Kidney (tissue), 22 donors: ENCODE results near the gene EPB41L5. TPM values are rescaled to one million over a fixed set of nuclear protein-coding genes. Genes with fewer than 3 reads are reported as not detected.

Source experiments
- DNase-seq, 5 donors: peaks; one replicate each; pipeline ENCODE4 v3.0.0-alpha.2; 2013 to 2020
- FAIRE-seq: peaks from 2 replicates; lab custom pipeline; 2012; peaks lifted over from hg19 to GRCh38; lab: Jason Lieb, UNC
- H3K27ac ChIP-seq, 2 donors: one replicate each; pipeline ENCODE4 v1.7.0; 2013; ENCODE audit warnings: low read depth in 2 of 2, low read length in 2 of 2, inconsistent platforms in 1 of 2
- H3K27me3 ChIP-seq: one replicate; pipeline ENCODE4 v1.7.1; 2013; ENCODE audit warnings: low read length, inconsistent platforms; ENCODE audit not compliant: control insufficient read depth, insufficient read depth
- H3K36me3 ChIP-seq, 3 donors: one replicate each; pipeline versions ENCODE4 v1.7.0 to v1.7.1; 2013; ENCODE audit warnings: low read length in 3 of 3, control low read depth in 1 of 3, inconsistent platforms in 1 of 3; ENCODE audit not compliant: insufficient read depth in 3 of 3, control insufficient read depth in 2 of 3
- H3K4me1 ChIP-seq, 3 donors: one replicate each; pipeline versions ENCODE4 v1.7.0 to v1.7.1; 2013; ENCODE audit warnings: low read length in 3 of 3, inconsistent platforms in 1 of 3, low read depth in 1 of 3; ENCODE audit not compliant: control insufficient read depth in 2 of 3, insufficient read depth in 2 of 3
- H3K4me3 ChIP-seq, 3 donors: one replicate each; pipeline versions ENCODE4 v1.7.0 to v1.8.1; 2013; ENCODE audit warnings: low read length in 3 of 3, control low read depth in 1 of 3, inconsistent platforms in 1 of 3
- H3K9ac ChIP-seq, 3 donors: one replicate each; pipeline versions ENCODE4 v1.7.0 to v1.7.1; 2013; ENCODE audit warnings: low read length in 3 of 3, control low read depth in 1 of 3, inconsistent platforms in 1 of 3
- H3K9me3 ChIP-seq, 3 donors: one replicate each; pipeline versions ENCODE4 v1.7.0 to v1.7.1; 2013; ENCODE audit warnings: low read length in 3 of 3, control low read depth in 1 of 3, inconsistent platforms in 1 of 3; ENCODE audit not compliant: control insufficient read depth in 2 of 3, insufficient read depth in 1 of 3
- intact Hi-C: fragments of 100-400 bp; cut with DNase I; formaldehyde crosslinking; loops from one replicate; pipeline ENCODE4 v1.11.1; 2022
- long read RNA-seq, 10 donors: library from polyadenylated mRNA in 1 of 10; unstranded in 1 of 10; transcript quantifications; one replicate each; pipeline ENCODE4 v2.0.0 and lab custom pipeline, GENCODE V29; 2021 to 2026
- polyA plus RNA-seq: library from polyadenylated mRNA; stranded (reverse); fragments of 350-450 nt; fragmentation: Illumina TruSeq; extraction: RNeasy Lipid Tissue Mini Kit (QIAGEN cat#74804); gene quantifications from one replicate; pipeline ENCODE4 v1.2.3, GENCODE V29; 2014; ENCODE audit warnings: low read depth, low replicate concordance; ENCODE audit not compliant: insufficient read depth
- total RNA-seq: library from RNA; stranded (reverse); fragmentation: NEBNext Ultra II Directional; extraction: Animal tissue kit (Norgen Biotek cat#: 25700); gene quantifications from one replicate; pipeline ENCODE4 v1.2.1, GENCODE V29; 2021
- TF ChIP-seq, protein P1 (sequence below): IDR thresholded peaks from 3 replicates; pipeline ENCODE4 v1.5.1; 2012; ENCODE audit warnings: mild to moderate bottlenecking, moderate library complexity, borderline replicate concordance; ENCODE audit not compliant: insufficient read depth; ENCODE audit errors: extremely low read depth
- donor health status: control.
- donor health status: control.
- donor health status: control.
- donor health status: control.
- donor health status: control.
- donor health status: DM: yes; HTN: yes; CAD: no.
- donor health status: Normal renal cell carcinoma (clear cell type).

EPB41L5 gene
- total RNA-seq (49.4 TPM), polyA plus RNA-seq (28.2 TPM)
- long read RNA-seq, donor 1, full-length matches to known transcripts: 5 of 17 reads
- long read RNA-seq, donor 1, partial matches to known transcripts: 12 of 17 reads
- long read RNA-seq, donor 1, other reads (novel, unspliced or antisense): 0 of 17 reads
- long read RNA-seq, donor 2, full-length matches to known transcripts: 2 of 2 reads
- long read RNA-seq, donor 2, partial matches to known transcripts: 0 of 2 reads
- long read RNA-seq, donor 2, other reads (novel, unspliced or antisense): 0 of 2 reads
- long read RNA-seq, donor 3, full-length matches to known transcripts: 4 of 13 reads
- long read RNA-seq, donor 3, partial matches to known transcripts: 9 of 13 reads
- long read RNA-seq, donor 3, other reads (novel, unspliced or antisense): 0 of 13 reads
- long read RNA-seq, donor 4, full-length matches to known transcripts: 4 of 24 reads
- long read RNA-seq, donor 4, partial matches to known transcripts: 20 of 24 reads
- long read RNA-seq, donor 4, other reads (novel, unspliced or antisense): 0 of 24 reads
- long read RNA-seq, donor 5: 0 reads
- long read RNA-seq, donor 6, full-length matches to known transcripts: 4 of 12 reads
- long read RNA-seq, donor 6, partial matches to known transcripts: 8 of 12 reads
- long read RNA-seq, donor 6, other reads (novel, unspliced or antisense): 0 of 12 reads
- long read RNA-seq, donor 7, transcript EPB41L5-202 (17 exons, 1,777 nt): major isoform, 25 of 39 reads
- long read RNA-seq, donor 7, partial matches to known transcripts: 7 of 39 reads
- long read RNA-seq, donor 7, other reads (novel, unspliced or antisense): 7 of 39 reads
- long read RNA-seq, donor 8, full-length matches to known transcripts: 1 of 1 reads
- long read RNA-seq, donor 8, partial matches to known transcripts: 0 of 1 reads
- long read RNA-seq, donor 8, other reads (novel, unspliced or antisense): 0 of 1 reads
- long read RNA-seq, donor 9, partial matches to known transcripts: 0 of 1 reads
- long read RNA-seq, donor 9, other reads (novel, unspliced or antisense): 0 of 1 reads
- long read RNA-seq, donor 10, partial matches to known transcripts: 7 of 8 reads
- long read RNA-seq, donor 10, other reads (novel, unspliced or antisense): 0 of 8 reads

DNA sequence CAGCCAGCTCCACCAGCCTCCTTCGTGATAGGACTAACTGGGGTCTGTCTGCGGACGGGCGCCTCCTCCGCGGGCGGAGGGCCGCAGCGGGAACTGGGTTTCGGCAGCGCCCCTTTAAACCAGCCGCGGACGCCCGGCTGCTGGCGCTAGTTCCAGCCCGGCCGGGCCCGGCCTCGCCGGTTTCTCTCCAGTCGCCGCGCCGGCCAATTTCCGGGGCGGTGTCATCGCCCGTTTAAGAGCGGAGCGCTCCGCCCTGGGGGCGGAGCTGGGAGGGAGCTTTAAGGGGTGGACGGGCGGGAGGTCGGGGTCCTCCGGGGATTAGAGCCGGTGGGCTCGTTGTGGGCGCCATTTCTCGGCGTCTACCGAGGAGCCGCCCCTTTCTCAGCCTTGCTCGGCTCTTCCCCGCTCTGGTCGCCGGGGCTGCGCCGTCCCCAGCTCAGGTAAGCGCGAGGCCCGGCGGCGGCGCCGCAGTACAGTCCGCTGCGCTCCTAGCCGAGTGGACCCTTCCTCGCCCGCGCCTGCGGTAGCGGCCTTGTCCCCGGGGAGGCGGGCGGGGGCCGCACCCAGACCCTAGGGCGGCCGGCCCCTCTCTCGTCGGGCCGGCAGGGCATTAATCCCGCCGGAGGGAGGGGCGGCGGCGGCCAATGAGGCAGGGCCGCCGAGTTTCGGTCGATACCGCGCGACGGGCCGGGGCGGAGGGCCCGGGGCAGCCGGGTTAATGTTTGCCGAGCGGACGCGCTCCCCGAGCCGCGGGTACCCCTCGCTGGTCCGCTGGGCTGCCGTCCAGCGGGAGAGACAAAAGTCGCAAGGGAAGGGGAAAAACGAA is at the start of gene EPB41L5:
Gene EPB41L5, plus strand, starts transcription at position 307 of the 826 bp plus-strand sequence. CDS start 6,008 bp downstream, outside the sequence.
- no peak for FAIRE-seq
- H3K9me3 ChIP-seq: no peaks in the 10 kb centered on the region
- peak within 1 kb of the TSS; percentile 64 to 91 (median 82) for H3K4me3 ChIP-seq
- TF ChIP-seq, protein P1, sequence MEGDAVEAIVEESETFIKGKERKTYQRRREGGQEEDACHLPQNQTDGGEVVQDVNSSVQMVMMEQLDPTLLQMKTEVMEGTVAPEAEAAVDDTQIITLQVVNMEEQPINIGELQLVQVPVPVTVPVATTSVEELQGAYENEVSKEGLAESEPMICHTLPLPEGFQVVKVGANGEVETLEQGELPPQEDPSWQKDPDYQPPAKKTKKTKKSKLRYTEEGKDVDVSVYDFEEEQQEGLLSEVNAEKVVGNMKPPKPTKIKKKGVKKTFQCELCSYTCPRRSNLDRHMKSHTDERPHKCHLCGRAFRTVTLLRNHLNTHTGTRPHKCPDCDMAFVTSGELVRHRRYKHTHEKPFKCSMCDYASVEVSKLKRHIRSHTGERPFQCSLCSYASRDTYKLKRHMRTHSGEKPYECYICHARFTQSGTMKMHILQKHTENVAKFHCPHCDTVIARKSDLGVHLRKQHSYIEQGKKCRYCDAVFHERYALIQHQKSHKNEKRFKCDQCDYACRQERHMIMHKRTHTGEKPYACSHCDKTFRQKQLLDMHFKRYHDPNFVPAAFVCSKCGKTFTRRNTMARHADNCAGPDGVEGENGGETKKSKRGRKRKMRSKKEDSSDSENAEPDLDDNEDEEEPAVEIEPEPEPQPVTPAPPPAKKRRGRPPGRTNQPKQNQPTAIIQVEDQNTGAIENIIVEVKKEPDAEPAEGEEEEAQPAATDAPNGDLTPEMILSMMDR: no peak
- H3K27ac ChIP-seq: peak within 1 kb of the TSS; percentile 91 to 99
- H3K4me1 ChIP-seq: peaks cover 0 to 7% (median 4%) of the 10 kb centered on the region in 3 donors
- no peaks in the 10 kb centered on the region for H3K27me3 ChIP-seq
- H3K36me3 ChIP-seq: no peaks in the 10 kb centered on the region
- DNase-seq: peak; percentile 97 to 99 (median 97)
- H3K9ac ChIP-seq: peak within 1 kb of the TSS; percentile 43 to 81 (median 59)
- intact Hi-C loops: no loop called here

DNA sequence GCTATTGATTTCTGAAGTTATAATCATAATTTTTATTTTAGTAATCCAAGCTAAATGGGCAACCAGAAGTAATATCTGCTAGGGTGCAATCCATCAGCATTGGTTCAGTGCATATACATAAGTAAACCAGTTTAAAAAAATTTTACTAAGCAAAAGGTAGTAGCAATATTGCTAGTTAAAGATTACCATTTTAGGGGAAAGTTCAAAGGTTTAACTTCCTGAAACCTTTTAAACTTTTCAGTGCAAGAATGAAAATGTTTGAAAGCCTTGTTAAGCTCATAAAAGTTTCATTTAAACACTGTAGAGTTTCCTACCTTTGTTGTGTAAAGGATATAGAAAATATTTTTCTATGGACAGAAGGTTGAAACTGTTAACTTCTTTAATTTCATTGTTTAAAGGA is 31.0 kb upstream of the EPB41L5 start:
- FAIRE-seq (peak; percentile 17), DNase-seq (no peak)
- Histone ChIP-seq H3K4me3 (no peak overlapping the region), H3K9me3 (no peaks in the 10 kb centered on the region), H3K4me1 (no peaks in the 10 kb centered on the region), H3K36me3 (no peaks in the 10 kb centered on the region), H3K9ac (no peak overlapping the region), H3K27me3 (no peaks in the 10 kb centered on the region), H3K27ac (no peak overlapping the region)
- TF ChIP-seq, protein P1: no peak
- intact Hi-C loops: no loop called here

DNA sequence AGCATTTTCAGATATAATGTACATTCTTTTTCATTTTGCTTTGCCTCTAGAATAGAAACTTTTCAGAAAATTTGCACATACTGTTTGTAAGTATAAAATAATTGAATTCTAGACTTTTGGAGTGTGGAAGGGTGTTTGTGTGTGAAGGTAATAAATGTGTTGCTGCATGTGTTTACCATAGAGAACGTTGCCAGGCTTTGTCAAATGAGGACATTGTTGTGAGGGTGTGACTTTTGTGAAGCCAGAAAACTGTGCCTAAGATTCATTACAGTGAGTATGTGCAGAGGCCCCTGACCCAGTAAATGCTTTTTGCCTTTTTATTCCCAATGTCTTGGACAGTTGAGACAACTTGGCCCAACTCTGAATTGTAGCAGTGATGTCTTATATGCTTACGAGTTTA is 30.4 kb upstream of the EPB41L5 start:
- no peaks in the 10 kb centered on the region for H3K9me3 ChIP-seq
- no peak overlapping the region for H3K9ac ChIP-seq
- FAIRE-seq (no peak), DNase-seq (peak in 2 of 5 donors; percentile 8)
- H3K4me3 ChIP-seq: no peak overlapping the region
- intact Hi-C loops: no loop called here
- no peaks in the 10 kb centered on the region for H3K27me3 ChIP-seq
- no peaks in the 10 kb centered on the region for H3K36me3 ChIP-seq
- H3K27ac ChIP-seq: no peak overlapping the region
- TF ChIP-seq, protein P1: no peak
- no peaks in the 10 kb centered on the region for H3K4me1 ChIP-seq
